Neuronal stem cell (in vitro differentiated cells): ENCODE results near the gene TBX19.
A peak's percentile ranks its signal among the peaks of the same experiment; 100 is the strongest.

Experiments used
- DNase-seq: peaks from one replicate; pipeline ENCODE4 v3.0.0-alpha.2; 2013; ENCODE audit warnings: low spot score
- H2AFZ ChIP-seq: one replicate; pipeline ENCODE4 v1.6.1; 2013; ENCODE audit warnings: mild to moderate bottlenecking, low read length, inconsistent platforms
- H2AK5ac ChIP-seq: 2 replicates; pipeline ENCODE4 v1.6.1; 2013; ENCODE audit warnings: low read depth, mild to moderate bottlenecking, inconsistent platforms, low read length, moderate library complexity, mixed read lengths
- H2BK120ac ChIP-seq: 2 replicates; pipeline ENCODE4 v1.6.1; 2013; ENCODE audit warnings: low read depth, mild to moderate bottlenecking, inconsistent platforms, low read length, moderate library complexity, mixed read lengths
- H2BK12ac ChIP-seq: one replicate; pipeline ENCODE4 v1.6.1; 2013; ENCODE audit warnings: low read length, inconsistent platforms
- H2BK15ac ChIP-seq: 2 replicates; pipeline ENCODE4 v1.6.1; 2013; ENCODE audit warnings: mild to moderate bottlenecking, low read length, inconsistent platforms, mixed read lengths
- H2BK5ac ChIP-seq: one replicate; pipeline ENCODE4 v1.6.1; 2013; ENCODE audit warnings: inconsistent platforms, mild to moderate bottlenecking, low read length, moderate library complexity
- H3K14ac ChIP-seq: one replicate; pipeline ENCODE4 v1.6.1; 2013; ENCODE audit warnings: low read length, inconsistent platforms
- H3K18ac ChIP-seq: 2 replicates; pipeline ENCODE4 v1.6.1; 2013; ENCODE audit warnings: low read length, inconsistent platforms
- H3K23ac ChIP-seq: 2 replicates; pipeline ENCODE4 v1.6.1; 2013; ENCODE audit warnings: low read depth, mild to moderate bottlenecking, mixed read lengths, low read length, inconsistent platforms; ENCODE audit not compliant: poor library complexity
- H3K27ac ChIP-seq: replicated peaks from 3 replicates; pipeline ENCODE4 v1.5.1; 2013; ENCODE audit warnings: low read length, inconsistent platforms
- H3K27me3 ChIP-seq, 3 experiments: 2 replicates each; pipeline ENCODE4 v1.6.1; 2013; ENCODE audit warnings: low read length in 3 of 3, mild to moderate bottlenecking in 2 of 3, inconsistent platforms in 1 of 3, low read depth in 1 of 3, mixed read lengths in 1 of 3, moderate library complexity in 1 of 3; ENCODE audit not compliant: control insufficient read depth in 3 of 3, insufficient read depth in 3 of 3
- H3K36me3 ChIP-seq, 2 donors: replicated peaks in 1 of 2; 2 replicates each; pipeline ENCODE4 v1.6.1; 2013; ENCODE audit warnings: low read length in 2 of 2; ENCODE audit not compliant: control insufficient read depth in 2 of 2, insufficient read depth in 2 of 2
- H3K4ac ChIP-seq: 2 replicates; pipeline ENCODE4 v1.6.1; 2013; ENCODE audit warnings: inconsistent platforms, mild to moderate bottlenecking, low read length, moderate library complexity
- H3K4me1 ChIP-seq, 2 donors: 1 replicate in 1 of 2; 2 replicates in 1 of 2; pipeline ENCODE4 v1.6.1; 2013; ENCODE audit warnings: low read length in 2 of 2, low read depth in 1 of 2; ENCODE audit not compliant: control insufficient read depth in 2 of 2, insufficient read depth in 1 of 2
- H3K4me2 ChIP-seq: one replicate; pipeline ENCODE4 v1.6.1; 2013; ENCODE audit warnings: mild to moderate bottlenecking, low read length, inconsistent platforms; ENCODE audit not compliant: insufficient read depth, poor library complexity, severe bottlenecking
- H3K4me3 ChIP-seq, 2 donors: 2 replicates each; pipeline ENCODE4 v1.5.1; 2013; ENCODE audit warnings: low read length in 2 of 2, mild to moderate bottlenecking in 2 of 2, inconsistent platforms in 1 of 2, moderate library complexity in 1 of 2
- H3K79me1 ChIP-seq: one replicate; pipeline ENCODE4 v1.6.1; 2013; ENCODE audit warnings: low read depth, mild to moderate bottlenecking, inconsistent platforms, low read length, moderate library complexity
- H3K9ac ChIP-seq: one replicate; pipeline ENCODE4 v1.6.1; 2013; ENCODE audit warnings: mild to moderate bottlenecking, low read depth, low read length, inconsistent platforms; ENCODE audit not compliant: poor library complexity
- H3K9me3 ChIP-seq, 2 donors: replicated peaks in 1 of 2; 2 replicates each; pipeline versions ENCODE3 to v1.6.1; 2013; ENCODE audit warnings: low read length in 2 of 2, mild to moderate bottlenecking in 2 of 2, inconsistent platforms in 1 of 2, low read depth in 1 of 2, mixed read lengths in 1 of 2, moderate library complexity in 1 of 2; ENCODE audit not compliant: control insufficient read depth in 2 of 2, insufficient read depth in 1 of 2
- H4K8ac ChIP-seq: one replicate; pipeline ENCODE4 v1.6.1; 2013; ENCODE audit warnings: low read depth, mild to moderate bottlenecking, inconsistent platforms, low read length, moderate library complexity
- H4K91ac ChIP-seq: one replicate; pipeline ENCODE4 v1.6.1; 2013; ENCODE audit warnings: low read length, low read depth, mild to moderate bottlenecking, inconsistent platforms; ENCODE audit not compliant: poor library complexity
- WGBS, 2 donors: extraction: QIAGEN DNeasy Blood & Tissue Kit; methylation state at CpG; one replicate each; pipeline ENCODE4 v1.1.7; 2013; ENCODE audit warnings: missing lambda C conversion rate in 2 of 2, mixed read lengths in 1 of 2; ENCODE audit not compliant: insufficient read length in 2 of 2, insufficient replicate concordance in 1 of 2; ENCODE audit errors: extremely low coverage in 2 of 2; 5-methylcytosine and 5-hydroxymethylcytosine counted together

TBX19 gene

DNA sequence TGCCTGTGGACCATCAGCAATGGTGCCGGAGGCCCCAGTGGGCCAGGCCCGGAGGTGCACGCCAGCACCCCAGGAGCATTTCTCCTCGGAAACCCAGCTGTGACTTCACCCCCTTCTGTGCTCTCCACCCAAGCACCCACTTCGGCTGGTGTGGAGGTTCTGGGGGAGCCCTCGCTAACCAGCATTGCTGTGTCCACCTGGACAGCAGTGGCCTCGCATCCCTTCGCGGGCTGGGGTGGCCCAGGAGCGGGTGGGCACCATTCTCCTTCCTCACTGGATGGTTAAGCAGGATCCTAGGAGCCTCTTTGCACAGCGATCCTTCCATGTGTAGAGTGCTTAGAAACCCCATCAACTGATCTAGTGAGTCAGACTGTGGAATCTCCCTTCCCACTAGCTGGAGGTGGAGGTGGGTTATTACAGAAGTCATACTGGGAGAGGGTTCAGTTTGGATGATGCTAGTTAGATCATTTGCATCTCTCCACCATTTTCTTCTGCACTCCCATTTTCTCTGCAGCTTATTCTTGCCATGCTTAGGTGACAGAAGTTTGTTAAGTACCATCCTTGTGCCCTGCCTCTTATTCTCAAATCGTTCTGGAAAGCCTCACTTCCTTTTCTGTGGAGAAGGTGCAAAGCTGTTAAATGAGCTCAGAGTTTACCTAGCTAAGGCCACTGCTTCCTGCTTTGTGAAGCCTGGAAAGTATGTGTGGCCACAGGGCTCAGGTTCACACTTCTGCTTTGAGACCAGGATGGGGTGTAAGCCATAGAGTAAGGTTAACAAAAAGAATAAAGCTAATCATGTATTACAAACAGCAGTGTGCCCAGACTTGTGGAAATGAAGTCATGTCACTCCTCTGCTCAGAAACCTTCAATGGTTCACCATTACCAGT, 32.3 kb downstream of the TBX19 start:
- Histone ChIP-seq H4K91ac (no peak overlapping the region), H2BK15ac (no peak overlapping the region), H3K4me2 (no peak overlapping the region), H3K9ac (peak overlapping the region; percentile 25), H2BK12ac (no peak overlapping the region), H3K14ac (no peak overlapping the region), H3K4me1 (no peaks in the 10 kb centered on the region), H2BK5ac (no peak overlapping the region), H2AFZ (no peak overlapping the region), H3K27me3 (no peaks in the 10 kb centered on the region), H3K23ac (peak overlapping the region; percentile 13), H2AK5ac (no peak overlapping the region), H3K18ac (no peak overlapping the region), H3K79me1 (no peaks in the 10 kb centered on the region), H3K27ac (no peak overlapping the region), H3K4me3 (peak overlapping the region in 1 of 2 donors; percentile 43), H3K9me3 (no peaks in the 10 kb centered on the region), H3K36me3 (no peaks in the 10 kb centered on the region), H3K4ac (no peak overlapping the region), H4K8ac (no peak overlapping the region), H2BK120ac (no peak overlapping the region)
- DNase-seq = no peak
- WGBS, 2 donors = no CpG with 5 or more reads among the region's 12 CpGs

DNA sequence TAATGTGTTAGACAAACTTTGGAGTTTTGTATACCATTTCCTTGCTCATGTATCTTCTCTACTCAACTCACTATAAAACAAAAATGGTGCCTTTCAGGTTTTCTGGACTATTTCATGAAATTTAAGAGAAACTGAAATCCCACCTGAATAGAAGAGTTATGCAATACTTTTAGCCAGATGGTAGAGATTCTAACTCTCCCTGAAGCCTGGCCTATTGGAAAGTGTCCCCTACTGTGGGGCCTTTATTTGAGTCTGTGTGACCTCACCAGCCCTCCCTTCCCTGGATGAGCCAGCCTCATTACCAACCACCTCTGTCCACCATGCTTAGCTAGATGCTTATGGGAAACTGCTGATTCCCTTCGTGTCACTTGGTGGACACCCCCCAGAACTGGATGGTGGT, 35.5 kb downstream of the TBX19 start:
- Histone ChIP-seq H3K18ac (no peak overlapping the region), H3K4ac (no peak overlapping the region), H3K4me3 (no peak overlapping the region), H2AK5ac (no peak overlapping the region), H3K4me1 (peaks cover 0 to 1% of the 10 kb centered on the region in 2 donors), H4K8ac (no peak overlapping the region), H3K27ac (no peak overlapping the region), H2BK5ac (no peak overlapping the region), H3K9me3 (no peaks in the 10 kb centered on the region), H3K4me2 (no peak overlapping the region), H3K79me1 (no peaks in the 10 kb centered on the region), H3K14ac (no peak overlapping the region), H3K27me3 (no peaks in the 10 kb centered on the region), H4K91ac (no peak overlapping the region), H3K9ac (no peak overlapping the region), H2AFZ (no peak overlapping the region), H2BK15ac (no peak overlapping the region), H3K23ac (no peak overlapping the region), H3K36me3 (no peaks in the 10 kb centered on the region), H2BK12ac (no peak overlapping the region), H2BK120ac (no peak overlapping the region)
- DNase-seq = no peak
- WGBS, 2 donors = no CpG with 5 or more reads among the region's 1 CpG

DNA sequence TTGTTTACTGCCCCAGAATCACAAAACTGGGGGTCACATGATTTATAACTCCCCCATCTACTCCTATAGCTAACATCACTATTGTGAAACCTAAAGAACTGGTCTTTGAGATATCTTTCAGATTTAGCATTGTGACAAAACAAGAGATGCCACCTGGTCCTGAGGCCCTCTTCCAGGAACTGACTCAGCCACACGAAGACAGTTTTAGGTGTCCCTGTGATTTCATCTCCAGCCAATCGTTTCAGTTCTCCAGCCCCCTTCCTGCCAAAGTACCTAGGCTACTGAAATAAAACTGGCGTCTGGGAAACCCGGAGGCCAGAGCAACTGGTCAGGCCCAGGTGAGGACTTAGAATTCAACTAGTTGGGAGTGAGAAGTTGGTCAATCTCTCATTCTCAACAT, 36.6 kb downstream of the TBX19 start:
- Histone ChIP-seq H2AFZ (no peak overlapping the region), H2BK5ac (no peak overlapping the region), H3K9me3 (no peaks in the 10 kb centered on the region), H3K4me1 (peaks cover 0 to 1% of the 10 kb centered on the region in 2 donors), H2AK5ac (no peak overlapping the region), H3K23ac (no peak overlapping the region), H3K4me3 (no peak overlapping the region), H4K8ac (no peak overlapping the region), H3K14ac (no peak overlapping the region), H3K27me3 (no peaks in the 10 kb centered on the region), H2BK120ac (no peak overlapping the region), H3K9ac (no peak overlapping the region), H3K27ac (no peak overlapping the region), H3K18ac (no peak overlapping the region), H4K91ac (no peak overlapping the region), H2BK12ac (no peak overlapping the region), H3K4me2 (no peak overlapping the region), H3K36me3 (no peaks in the 10 kb centered on the region), H3K4ac (no peak overlapping the region), H3K79me1 (no peaks in the 10 kb centered on the region), H2BK15ac (no peak overlapping the region)
- no peak for DNase-seq
- WGBS, 2 donors = no CpG with 5 or more reads among the region's 4 CpGs

DNA sequence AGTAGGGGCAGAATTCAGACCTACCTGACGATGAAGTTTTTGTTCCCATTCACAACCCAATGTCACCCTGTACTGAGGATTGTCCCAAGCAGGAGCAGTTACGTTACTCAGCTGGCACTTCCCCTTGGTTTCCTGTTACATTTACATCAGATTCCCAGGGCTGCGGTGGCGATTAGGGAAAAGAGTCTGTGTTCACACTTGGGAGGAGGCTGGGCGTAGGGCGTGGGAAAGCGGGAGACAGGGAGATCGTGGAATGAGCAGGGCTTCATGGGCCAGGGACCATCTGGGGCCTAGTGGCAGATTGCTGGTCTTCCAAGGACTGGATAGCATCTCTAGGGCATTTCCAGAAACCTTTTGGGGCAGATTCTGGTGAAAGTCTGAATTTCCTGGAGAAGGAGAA, 39.0 kb downstream of the TBX19 start:
- H2BK12ac ChIP-seq = no peak overlapping the region
- H2AK5ac ChIP-seq = no peak overlapping the region
- H3K23ac ChIP-seq = no peak overlapping the region
- no peak overlapping the region for H3K4me3 ChIP-seq
- H3K27ac ChIP-seq = no peak overlapping the region
- no peak overlapping the region for H3K4ac ChIP-seq
- no peak overlapping the region for H3K9ac ChIP-seq
- H3K9me3 ChIP-seq = no peaks in the 10 kb centered on the region
- no peak overlapping the region for H3K4me2 ChIP-seq
- no peak overlapping the region for H3K14ac ChIP-seq
- H3K18ac ChIP-seq = no peak overlapping the region
- H3K79me1 ChIP-seq = no peaks in the 10 kb centered on the region
- H2BK15ac ChIP-seq = no peak overlapping the region
- no peak overlapping the region for H2BK5ac ChIP-seq
- H3K4me1 ChIP-seq = peaks cover 0 to 1% of the 10 kb centered on the region in 2 donors
- no peaks in the 10 kb centered on the region for H3K36me3 ChIP-seq
- WGBS, 2 donors = no CpG with 5 or more reads among the region's 8 CpGs
- no peaks in the 10 kb centered on the region for H3K27me3 ChIP-seq
- DNase-seq = no peak
- H2AFZ ChIP-seq = no peak overlapping the region
- no peak overlapping the region for H4K8ac ChIP-seq
- no peak overlapping the region for H4K91ac ChIP-seq
- H2BK120ac ChIP-seq = no peak overlapping the region
